Activated T-cell treated with anti-CD3 and anti-CD28 coated beads for 1 hour (primary cell): ENCODE measurements around the gene CASP14.
"Not testable (repeated sequence)": the region's sequence is repeated elsewhere in the genome, so short reads cannot be mapped to it uniquely, and the experiment has no call there.

Source experiments
- DNase-seq: peaks from one replicate; pipeline ENCODE4 v3.0.0-alpha.2; 2020; ENCODE audit warnings: low read depth

The CASP14 gene

GRCh38 chr19:15072930-15073647, 23.8 kb downstream of the CASP14 start:
- DNase-seq: no peak

DNA sequence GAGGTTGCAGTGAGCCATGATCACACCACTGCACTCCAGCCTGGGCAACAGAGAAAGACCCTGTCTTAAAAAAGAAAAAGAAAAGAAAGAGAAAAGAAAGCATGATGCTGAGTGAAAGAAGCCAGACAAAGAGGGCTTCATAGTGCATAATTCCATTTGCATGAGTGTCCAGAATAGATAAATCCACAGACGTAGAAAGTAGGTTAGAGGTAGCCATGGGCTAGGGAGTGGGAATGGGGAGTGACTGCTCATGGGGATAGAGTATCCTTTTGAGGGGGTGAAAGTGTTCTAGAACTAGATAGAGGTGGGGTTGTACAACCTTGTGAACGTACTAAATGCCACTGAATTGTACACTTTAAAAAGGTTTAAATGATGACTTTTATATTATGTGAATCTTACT, 25.1 kb downstream of the CASP14 start:
- no peak for DNase-seq

- DNase-seq: no peak
Measured at GRCh38 chr19:15075806-15076205, 26.5 kb downstream of the CASP14 start.

- DNase-seq: not testable (repeated sequence)
Measured at GRCh38 chr19:15080002-15080401, 30.7 kb downstream of the CASP14 start.

DNA sequence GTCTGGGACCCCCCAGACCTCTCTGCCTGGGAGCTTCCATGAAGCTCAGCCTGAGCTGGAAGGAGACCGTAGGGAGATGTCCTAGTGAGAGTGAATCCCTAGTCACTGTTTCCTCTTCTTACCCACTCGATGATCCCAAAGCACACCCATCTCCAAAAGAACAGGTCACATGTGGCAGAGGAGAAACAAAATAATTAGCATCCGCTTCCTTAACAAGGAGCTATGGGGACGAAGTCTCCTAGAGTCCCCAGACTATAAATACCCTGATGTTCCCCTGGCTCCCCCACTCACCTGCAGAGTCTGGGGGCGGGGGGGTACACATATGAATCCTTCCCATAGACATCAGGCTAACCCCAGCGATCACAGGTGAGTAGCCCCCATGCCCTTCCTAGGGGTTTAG, 32.6 kb downstream of the CASP14 start, which contains the start of gene OR1I1:
Gene OR1I1, plus strand, starts transcription at position 301 of the 400 bp plus-strand sequence. CDS start 4,855 bp downstream, outside the sequence.
- no peak for DNase-seq

DNA sequence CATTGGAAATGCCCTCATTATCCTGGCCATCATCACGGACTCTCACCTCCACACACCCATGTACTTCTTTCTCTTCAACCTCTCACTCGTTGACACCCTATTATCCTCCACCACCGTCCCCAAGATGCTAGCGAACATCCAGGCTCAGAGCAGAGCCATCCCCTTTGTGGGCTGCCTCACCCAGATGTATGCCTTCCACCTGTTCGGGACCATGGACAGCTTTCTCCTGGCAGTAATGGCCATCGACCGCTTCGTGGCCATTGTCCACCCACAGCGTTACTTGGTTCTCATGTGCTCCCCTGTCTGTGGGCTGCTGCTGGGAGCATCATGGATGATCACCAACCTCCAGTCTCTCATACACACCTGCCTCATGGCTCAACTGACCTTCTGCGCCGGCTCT, 37.9 kb downstream of the CASP14 start:
- DNase-seq: no peak

GRCh38 chr19:15091918-15092753, 42.9 kb downstream of the CASP14 start:
- peak; percentile 11 for DNase-seq

DNA sequence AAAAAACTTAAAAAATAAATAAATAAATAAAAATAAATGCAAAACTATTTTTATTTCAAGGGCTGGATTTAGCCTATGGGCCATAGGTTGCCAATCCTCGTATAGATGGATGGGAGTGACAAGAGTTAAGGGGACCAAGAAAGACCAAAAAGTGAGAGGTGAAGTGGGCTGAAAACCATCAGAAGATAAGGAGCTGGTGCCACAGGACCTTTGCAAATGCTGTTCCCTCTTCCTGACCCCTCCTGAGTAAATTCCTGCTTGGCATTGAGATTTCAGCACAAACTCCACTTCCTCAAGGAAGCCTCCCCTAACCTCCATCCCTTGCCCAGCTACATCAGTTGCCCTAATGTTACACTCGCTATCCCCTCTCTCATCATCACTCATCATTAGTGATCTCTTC, 43.7 kb downstream of the CASP14 start:
- no peak for DNase-seq

DNA sequence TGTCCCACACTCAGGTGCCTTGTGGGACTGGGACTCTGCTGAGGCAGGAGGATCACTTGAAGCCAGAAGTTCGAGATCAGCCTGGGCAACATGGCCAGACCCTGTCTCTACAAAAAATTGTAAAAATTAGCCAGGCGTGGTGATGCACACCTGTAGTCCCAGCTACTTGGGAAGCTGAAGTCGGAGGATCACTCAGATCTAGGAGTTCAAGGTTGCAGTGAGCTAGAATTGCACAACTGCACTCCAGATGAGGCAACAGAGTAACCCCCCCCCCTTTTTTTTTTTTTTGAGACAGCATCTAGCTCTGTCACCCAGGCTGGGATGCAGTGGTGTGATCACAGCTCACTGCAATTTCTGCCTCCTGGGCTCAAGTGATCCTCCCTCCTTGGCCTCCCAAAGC, 46.9 kb downstream of the CASP14 start:
- no peak for DNase-seq

DNA sequence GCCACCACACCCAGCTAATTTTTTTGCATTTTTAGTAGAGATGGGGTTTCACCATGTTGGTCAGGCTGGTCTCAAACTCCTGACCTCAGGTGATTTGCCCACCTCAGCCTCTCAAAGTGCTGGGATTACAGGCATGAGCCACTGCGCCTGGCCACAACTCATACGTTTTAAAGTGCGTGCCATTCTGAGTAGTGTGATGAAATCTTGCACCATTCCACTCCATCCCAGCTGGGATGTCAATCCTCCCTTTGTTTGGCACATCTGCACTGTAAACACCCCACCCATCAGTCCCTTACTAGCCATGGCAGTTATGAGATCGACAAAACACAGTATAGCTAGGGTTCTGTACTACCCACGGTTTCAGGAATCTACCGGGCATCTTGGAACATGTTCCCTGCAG, 48.7 kb downstream of the CASP14 start:
- not testable (repeated sequence) for DNase-seq

- DNase-seq: no peak
Measured at GRCh38 chr19:15098460-15098859, 49.2 kb downstream of the CASP14 start.

GRCh38 chr19:15099017-15099582, 49.8 kb downstream of the CASP14 start:
- no peak for DNase-seq

DNA sequence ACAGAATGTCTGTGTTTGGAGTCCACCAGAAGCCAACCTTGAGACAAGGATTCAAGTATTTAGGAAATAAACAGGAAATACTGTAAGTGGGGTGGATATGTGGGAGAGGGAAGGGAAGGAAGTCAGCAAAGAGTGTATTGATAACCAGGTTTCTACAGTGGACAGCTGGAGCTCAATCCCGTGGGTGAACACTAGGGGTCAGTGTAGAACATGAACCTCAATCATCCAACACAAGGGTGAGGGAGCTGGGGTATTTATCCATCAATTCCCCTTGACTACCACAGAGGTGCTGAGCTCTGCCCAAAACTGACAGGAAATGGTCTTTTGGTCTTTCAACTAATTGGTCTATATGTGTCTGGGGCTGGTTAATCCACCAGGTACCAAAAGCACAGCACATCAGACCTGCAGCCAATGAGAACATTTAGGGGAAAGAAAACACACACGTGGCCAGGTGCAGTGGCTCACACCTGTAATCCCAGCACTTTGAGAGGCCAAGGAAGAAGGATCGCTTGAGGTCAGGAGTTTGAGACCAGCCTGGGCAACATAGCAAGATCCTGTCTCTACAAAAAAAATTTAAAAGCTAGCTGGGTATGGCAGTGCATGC, 52.3 kb downstream of the CASP14 start:
- peak; percentile 34 for DNase-seq

DNA sequence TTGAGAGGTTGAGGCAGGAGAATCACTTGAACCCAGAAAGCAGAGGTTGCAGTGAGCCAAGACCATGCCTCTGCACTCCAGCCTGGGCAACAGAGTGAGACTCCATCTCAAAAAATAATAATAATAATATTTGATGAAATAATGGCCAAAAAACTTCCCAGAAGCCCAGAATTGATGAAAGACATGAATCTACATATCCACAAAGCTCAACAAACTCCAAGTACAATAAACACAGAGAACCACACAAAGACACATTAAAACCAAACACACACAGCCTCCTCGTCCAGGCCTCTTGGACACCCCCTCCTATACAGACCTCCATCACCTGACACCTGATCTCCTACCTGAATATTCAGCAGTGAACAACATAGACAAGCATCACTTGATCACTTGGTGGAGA, 54.7 kb downstream of the CASP14 start:
- DNase-seq: no peak

GRCh38 chr19:15104411-15104810, 55.1 kb downstream of the CASP14 start:
- no peak for DNase-seq

- no peak for DNase-seq
Measured at GRCh38 chr19:15105044-15105443, 55.8 kb downstream of the CASP14 start.

DNA sequence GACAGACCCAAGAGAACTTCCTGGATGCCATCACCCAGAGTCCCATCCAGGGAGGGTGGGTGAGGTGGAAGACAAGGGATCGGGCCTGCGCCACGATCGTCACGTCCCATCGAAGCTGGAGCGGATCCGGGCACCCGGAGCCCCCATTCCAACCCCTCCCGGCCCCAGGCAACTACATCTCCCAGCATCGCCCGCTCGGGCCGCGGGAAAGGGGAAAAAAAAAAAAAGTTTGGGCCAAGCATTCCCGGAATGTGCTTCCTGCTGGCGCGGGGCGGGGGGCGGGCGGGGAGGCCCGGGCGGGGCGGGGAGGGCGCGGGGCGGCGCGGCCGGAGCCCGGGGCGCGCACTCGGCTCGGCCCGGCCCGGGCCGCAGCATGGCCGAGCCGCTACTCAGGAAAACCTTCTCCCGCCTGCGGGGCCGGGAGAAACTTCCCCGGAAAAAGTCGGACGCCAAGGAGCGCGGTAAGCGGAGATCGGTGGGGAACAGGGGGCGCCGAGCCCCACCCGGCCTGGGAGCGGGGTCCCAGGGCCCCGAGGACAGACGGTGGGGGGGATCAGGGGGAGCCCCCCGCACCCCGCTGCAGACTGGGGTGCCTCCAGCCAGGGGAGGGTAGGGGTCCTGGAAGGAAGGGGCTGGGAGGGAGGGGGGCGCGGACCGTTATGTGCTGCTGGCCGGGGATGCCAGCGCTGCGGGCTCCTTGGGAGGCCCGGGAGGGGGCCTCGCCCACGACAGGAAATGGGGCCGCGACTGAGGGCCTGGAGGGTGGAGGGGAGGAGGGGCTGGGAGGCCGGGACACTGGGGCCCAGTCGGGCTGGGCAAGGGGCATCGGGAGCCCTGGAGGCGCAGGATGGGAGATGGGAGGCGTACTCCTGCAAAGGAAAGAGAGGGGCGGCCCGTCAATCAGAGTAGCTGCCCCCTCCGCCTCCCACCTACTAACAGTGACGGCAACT, 58.1 kb downstream of the CASP14 start, which contains the start of gene SYDE1:
Gene SYDE1, plus strand, starts transcription at position 341 of the 950 bp plus-strand sequence. Its CDS starts 33 bp downstream, at position 374.
- no peak for DNase-seq
